ENCODE measurements around the gene NGFR.

NGFR gene

GRCh38 chr17:49460401-49460800 is 34.7 kb upstream of the NGFR start:
- no peak overlapping the region for H3K27ac ChIP-seq
- no peak for DNase-seq (ENCODE audit: low spot score)
- H3K4me3 ChIP-seq = no peak overlapping the region
- TF ChIP-seq CTCF (IDR thresholded peaks at IDR 0.05) = no peak

GRCh38 chr17:49461580-49461979 is 33.5 kb upstream of the NGFR start:
- TF ChIP-seq CTCF (IDR thresholded peaks at IDR 0.05) = no peak
- no peak overlapping the region for H3K4me3 ChIP-seq
- DNase-seq (ENCODE audit: low spot score) = no peak
- no peak overlapping the region for H3K27ac ChIP-seq

- no peak for DNase-seq (ENCODE audit: low spot score)
- no peak overlapping the region for H3K27ac ChIP-seq
- H3K4me3 ChIP-seq = no peak overlapping the region
- TF ChIP-seq CTCF (IDR thresholded peaks at IDR 0.05) = no peak
Measured at GRCh38 chr17:49464049-49464448, 31.0 kb upstream of the NGFR start.

- no peak for TF ChIP-seq CTCF (IDR thresholded peaks at IDR 0.05)
- H3K27ac ChIP-seq = no peak overlapping the region
- H3K4me3 ChIP-seq = no peak overlapping the region
- no peak for DNase-seq (ENCODE audit: low spot score)
Measured at GRCh38 chr17:49465331-49465903, 29.7 kb upstream of the NGFR start.

- TF ChIP-seq CTCF (IDR thresholded peaks at IDR 0.05) = no peak
- H3K27ac ChIP-seq = no peak overlapping the region
- no peak overlapping the region for H3K4me3 ChIP-seq
- DNase-seq (ENCODE audit: low spot score) = no peak
Measured at GRCh38 chr17:49466436-49466835, 28.7 kb upstream of the NGFR start.

GRCh38 chr17:49467175-49467574 is 27.9 kb upstream of the NGFR start:
- TF ChIP-seq CTCF (IDR thresholded peaks at IDR 0.05) = no peak
- no peak for DNase-seq (ENCODE audit: low spot score)
- no peak overlapping the region for H3K27ac ChIP-seq
- H3K4me3 ChIP-seq = no peak overlapping the region

GRCh38 chr17:49468811-49469385 is 26.2 kb upstream of the NGFR start:
- Histone ChIP-seq H3K27ac (no peak overlapping the region), H3K4me3 (no peak overlapping the region)
- no peak for DNase-seq (ENCODE audit: low spot score)
- no peak for TF ChIP-seq CTCF (IDR thresholded peaks at IDR 0.05)
